Anterior cingulate cortex (tissue), 58 donors: ENCODE measurements around the gene ATP12A.

ENCODE experiments used
- DNase-seq, 58 donors: peaks; one replicate each; lab custom pipeline; 2025; lab: John Stamatoyannopoulos, UW

Gene ATP12A

DNA sequence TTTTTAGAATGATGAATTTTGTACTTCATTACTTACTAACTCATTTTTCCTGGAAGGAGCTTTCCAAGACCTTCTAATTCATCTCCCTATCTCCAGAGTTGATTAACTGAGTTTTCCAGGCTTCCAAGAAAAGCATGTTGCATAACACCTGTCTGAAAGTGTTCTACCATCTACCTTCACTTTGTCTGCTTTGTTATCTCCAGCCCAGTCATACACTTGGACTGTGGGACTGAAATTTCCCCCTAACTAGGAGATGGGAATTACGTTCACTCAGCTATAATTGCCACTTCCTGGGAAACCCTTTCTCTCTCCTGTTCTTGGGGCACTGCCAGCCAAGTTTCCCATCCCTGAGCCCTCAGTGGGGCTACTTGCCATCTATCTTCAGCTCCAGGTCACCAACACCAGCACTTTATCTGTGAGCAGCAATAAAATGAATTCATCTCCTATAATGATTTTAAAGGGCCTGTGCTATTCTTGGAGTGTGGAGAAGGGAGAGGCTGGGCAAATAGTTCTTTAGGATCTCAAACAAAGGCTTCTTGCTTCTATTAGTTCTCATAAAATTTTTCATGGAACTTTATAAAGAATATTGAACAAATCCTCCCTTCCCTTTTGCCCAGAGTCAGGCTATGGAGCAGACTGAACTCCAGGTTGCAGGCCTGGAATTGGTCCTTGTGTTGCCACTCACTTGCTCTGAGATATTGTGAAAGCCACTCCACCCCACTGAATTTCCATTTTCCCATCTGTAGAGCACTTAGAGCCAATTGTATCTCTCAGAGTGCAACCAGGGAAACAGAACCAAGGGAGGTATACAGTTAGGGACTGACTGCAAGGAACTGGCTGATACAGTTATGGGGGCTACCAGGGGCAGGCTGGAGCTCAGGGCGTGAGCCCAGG lies 17.8 kb upstream of the ATP12A start:
- no peak for DNase-seq

DNA sequence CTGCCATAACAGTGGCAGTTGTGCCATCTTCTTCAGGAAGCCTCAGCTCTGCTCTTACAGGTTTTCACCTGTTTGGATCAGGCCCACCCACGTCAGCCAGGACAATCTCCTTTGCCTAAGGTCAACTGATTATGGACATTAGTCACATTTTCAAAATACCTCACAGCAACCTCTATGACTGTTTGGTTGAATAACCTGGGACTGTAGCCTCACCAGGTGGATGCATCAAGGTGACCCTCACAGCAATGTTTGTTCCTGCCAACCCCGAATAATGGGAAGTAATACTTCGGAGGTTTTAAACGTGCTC lies 17.2 kb upstream of the ATP12A start:
- no peak for DNase-seq

DNA sequence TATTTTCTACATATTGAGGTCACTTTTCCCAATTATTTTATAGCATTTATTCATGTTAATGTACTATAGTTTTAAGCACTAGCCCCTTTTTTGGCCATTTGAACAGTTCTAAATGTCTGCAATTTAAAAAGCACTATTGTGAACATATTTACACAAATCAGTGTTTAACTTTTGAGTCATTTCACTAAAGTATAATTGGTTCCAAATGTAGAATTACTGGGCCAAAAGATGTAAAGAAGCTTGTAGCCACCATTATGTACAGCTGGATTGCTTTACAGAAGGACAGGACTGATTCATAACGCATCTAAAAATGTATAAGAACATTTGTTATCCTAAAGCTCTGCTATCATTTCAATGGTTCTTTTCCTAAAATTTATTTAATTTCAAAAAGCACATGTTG lies 16.6 kb upstream of the ATP12A start:
- no peak for DNase-seq

DNA sequence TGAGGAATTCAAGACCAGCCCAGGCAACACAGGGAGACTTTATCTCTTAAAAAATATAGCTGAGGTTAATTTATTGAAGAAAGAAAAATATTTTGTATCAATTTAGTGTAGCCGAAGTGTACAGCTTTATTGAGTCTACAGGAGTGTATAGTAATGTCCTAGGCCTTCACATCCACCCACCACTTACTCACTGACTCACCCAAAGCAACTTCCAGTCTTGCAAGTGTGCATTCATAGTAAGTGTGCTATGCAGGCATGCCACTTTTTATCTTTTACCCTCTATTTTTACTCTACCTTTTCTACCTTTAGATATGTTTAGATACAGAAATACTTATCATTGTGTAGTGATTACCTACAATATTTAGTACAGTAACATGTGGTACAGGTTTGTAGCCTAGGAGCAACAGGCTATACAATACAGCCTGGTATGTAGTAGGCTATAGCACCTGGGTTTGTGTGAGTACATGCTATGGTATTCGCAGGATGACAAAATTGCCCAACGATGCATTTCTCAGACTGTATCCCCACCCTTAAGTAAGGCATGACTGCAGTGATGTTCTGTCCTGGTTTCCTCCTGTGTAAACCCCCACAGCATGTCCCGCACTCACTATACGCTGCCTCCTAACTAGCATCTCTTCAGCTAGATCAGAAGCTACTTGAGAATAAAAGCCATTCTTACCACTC lies 15.3 kb upstream of the ATP12A start:
- no peak for DNase-seq

DNA sequence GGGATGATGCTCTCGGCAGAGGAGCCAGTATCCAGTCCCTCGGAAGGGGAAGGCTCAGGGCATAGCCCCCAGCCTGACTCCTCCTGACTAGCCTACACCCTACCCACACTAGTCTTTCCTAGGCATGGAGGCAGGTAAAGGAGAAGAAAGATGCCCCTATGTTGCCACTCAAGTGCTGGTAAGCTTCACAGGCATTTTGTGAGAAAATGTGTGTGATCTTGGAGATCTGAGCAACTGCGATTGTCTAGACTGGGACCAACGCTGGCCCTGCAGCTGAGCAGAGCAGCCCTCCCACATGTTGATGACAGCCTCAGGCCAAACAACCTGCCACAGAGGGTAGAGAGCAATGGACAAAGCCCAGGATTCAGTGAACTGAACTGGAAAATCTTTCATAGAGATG lies 11.7 kb upstream of the ATP12A start:
- no peak for DNase-seq

DNA sequence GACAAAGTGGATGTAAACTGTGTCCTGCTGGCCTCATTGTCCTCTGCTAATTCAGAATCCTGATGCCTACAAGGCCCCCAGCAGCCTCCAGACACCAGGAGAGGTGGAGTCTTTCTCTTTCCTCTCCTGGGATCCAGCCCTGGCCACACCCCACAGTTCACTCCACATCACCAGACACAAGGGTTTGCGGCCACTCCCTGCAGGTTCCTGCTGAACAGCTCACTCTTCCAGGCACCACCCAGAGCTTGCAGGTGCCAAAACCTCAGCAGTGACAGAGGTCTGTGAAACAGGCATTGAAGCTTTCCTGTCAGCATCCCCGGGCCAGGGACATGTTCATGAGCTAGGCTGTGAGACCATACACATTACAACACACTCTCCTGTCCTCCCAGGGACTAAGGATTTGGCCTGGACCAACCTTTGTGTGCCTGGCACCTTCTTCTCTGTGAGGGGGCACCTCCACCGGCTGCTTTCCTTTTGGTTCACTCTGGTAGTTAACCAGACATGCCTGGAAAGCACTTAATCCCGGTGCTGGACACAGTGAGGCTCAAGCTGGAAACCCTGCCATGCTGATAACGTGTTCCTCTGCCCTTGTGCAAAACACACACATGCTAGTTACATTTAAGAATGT lies 11.1 kb upstream of the ATP12A start:
- no peak for DNase-seq

DNA sequence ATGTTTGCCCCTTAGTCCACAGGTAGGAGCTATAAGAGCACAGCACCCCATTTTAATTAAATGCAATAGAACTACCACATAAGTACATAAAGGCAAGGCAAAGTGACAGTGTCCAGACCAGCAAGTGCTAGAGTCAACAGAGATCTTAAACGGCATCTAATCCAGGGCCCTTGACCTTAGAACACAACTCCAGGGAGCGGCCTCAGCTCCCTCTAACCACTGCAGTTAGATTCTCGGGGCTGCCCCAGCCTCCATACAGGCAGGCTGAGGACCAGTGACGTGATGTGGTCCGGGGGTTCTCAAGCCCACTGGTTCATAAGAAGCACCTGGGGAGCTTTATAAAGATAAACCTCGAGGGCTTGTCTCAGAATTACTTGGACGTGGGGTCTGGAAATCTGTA lies 10.0 kb upstream of the ATP12A start:
- no peak for DNase-seq

DNA sequence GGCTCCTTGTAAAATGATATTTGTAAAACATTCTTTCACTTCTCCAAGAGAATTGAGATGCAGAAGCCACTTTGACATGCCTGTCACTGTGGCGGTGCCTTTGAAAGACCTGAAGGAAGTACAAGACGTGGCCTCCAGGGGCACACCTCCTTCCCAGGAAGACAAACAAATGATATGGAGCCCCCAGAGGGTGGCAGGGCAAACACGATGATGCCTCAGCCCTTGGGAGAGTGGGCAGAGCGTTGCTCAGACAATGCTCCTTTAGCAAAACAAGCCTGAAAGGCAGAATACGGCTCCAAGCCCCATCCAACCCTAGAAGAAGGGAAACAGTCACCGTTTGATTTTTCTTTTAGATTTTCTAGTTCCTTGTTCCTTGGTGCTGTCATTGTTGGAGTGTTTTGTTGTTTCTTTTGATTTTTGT lies 9.2 kb upstream of the ATP12A start:
- no peak for DNase-seq

DNA sequence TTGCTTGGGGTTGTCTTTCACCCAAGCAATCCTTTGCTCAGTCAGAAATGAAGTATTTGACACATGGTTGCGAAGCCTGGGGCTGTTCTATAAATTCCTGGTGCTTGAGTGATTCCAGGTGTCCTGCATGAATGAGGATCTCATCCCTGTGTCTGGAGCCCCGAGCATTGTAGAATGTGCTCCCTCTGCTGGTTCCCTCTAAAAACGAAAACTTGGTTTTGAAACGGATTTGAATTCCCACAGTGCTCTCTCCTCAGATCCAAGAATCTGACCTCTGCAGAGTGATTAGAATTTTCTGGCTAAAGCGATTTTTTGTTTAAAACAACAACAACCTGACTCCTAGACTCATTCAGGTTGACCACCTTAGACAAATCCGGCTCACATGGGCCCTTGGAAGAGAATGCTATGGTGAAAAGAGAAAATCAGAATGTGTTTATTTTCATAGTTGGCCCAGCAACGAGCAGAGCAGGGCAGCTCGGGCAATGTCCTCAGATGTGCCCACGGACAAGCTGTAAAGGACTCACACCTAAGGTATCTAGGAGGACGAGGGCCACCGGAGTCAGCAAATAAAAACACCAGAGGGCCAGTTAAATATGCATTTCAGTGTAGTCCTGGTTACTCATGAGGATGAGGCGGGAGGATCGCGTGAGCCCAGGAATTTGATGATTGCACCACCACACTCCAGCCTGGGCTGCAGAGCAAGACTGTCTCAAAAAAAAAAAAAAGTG lies 8.7 kb upstream of the ATP12A start:
- peak in 14 of 58 donors; percentile 3 to 59 (median 11) for DNase-seq

DNA sequence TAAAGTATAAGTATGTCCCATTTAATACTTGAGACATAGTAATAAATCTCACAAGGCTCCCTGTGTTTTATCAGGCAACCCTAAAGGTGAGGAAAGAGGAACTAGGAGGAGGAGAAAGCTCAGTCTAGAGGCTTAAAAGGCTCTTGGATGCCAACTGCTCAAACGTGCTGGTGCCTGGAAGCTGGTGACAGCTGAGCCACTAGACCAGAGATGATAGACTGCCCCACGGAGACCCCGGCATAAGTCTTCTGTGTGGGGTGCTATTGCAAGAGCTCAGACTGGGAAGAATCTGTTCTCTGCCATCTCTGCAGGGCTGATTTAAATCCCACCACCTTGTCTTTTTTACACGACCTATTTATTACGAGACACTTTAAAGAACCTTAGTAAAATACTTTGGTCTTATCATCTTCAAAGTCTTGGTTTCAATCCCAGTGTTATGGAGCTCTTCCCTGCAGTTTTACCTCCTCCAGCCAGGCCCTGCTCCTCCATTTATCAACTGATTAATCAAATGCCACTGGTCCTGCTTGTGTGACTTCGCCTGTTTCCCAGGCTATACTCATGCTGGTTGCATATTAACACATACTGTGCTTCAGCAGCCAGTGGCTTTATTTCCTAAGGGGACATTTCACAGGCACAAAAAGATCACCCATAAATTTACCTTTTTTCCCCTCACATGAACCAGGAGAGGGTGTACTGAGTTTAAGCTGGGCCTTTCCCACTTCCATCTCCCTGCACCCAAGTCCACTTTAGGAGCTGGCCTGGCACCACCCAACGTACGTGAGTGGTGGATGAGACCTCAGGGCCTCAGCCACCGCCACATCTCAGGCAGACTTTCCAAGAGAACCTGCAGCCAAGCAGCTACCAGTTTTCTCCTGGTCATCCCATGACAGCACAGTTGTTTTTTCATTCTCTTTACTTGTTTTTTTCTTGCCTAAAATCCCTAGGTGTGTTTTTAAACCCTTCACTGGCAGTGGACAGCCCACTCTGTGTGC lies 7.8 kb upstream of the ATP12A start:
- no peak for DNase-seq

DNA sequence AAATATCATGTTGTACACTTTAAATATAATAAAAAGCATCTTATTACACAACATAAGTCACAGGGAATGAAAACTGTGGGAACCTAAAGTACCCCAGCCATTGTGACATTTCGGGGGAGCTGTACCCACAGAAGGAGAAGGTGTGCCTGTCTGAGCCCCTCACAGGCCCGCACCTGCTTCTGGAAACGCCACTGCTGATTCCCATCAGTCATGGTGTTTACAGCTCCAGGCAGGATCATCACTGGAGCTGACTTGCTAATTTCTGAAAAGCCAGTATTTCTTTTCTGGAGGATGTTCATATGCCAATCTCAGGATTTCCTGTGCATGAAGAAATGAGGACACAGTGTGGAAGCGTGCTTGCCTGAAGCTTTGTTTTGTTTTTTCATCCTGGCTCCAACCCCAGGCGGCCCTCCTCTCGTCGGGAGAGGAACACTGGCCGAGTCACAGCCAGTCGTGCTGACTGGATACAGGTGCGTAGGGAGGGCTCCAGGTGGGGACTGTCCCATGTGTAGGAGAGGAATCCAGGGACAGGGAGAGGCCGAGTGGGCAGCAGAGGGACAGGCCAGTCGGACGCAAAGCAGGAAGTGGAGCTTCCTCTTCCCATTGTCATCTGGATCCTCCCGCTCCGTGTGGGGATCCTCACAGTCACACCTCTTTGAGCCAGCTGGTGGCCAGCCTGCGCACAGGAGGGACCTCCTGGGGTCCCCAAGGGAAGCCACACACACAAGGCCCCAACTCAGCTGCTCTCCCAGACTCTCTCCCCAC lies 4.2 kb upstream of the ATP12A start:
- DNase-seq: no peak

DNA sequence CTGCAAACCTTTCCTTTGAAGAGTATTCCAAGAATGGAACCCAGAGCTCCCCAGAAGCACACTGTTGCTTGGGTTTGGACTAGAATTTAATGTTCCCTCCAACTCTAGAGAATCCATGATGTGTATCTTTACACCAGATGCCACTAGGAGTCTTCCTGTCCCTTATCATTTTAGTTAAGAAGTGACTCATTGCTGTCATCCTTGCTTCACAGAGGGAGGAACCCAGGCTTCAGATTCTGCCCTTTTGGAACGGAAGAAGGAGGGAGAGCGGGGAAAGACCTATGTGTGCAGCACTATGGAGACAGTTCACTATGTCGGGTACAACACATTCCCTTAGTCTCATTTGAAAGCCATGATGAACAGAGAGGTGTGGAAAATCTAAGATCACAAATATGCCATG lies 2.1 kb upstream of the ATP12A start:
- no peak for DNase-seq

DNA sequence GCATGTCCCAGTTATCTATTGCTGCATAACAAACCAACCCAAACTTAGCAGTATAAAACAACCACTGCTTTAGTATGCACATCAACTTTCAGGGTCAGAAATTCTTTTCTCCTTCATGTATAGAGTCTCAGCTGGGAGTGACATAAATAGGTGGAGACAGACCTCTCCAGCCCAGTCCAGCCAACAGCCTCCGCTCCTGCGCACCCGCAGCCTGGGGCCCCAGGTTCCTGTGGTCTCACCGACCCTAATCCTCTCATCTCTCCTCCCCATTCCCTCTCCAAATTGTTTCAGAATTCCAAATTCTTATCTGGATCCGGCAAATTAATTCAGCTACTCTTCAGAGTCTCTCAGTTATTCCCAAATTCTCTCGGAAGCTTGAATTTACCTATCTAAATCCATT lies 522 bp upstream of the ATP12A start:
- DNase-seq: no peak

DNA sequence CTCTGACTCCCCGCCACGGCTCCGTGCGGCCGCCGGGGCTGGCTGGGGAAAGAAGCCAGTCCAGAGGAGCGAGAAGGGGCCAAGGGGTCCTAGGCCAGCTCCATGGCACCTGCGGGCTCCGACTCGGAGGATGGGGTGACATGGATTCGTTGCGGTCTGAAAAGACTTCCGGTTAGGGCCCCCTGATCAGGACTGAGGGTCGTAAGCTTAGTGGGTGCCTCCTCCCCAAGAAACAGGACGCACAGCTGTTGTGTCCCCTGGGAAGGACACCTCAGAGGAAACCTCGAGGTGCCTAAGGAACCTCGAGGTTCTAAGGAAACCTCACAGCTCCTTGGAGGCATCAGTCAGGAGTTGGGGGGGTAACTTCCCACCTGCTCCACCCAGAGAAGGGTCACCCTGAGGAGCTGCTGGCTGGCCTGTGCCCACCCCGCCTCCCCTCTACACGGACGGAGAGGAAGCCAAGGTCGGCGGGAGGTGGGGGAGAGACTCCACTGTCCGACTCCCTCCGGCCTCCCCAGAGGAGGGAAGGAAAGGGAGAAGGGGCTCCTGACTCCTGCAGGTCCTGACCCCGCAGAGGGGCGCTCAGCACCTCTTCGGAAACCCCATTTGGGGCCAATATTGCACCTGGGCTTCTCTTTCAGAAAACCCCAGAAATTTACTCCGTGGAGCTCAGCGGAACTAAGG lies 855 bp downstream of the ATP12A start:
- DNase-seq: no peak

DNA sequence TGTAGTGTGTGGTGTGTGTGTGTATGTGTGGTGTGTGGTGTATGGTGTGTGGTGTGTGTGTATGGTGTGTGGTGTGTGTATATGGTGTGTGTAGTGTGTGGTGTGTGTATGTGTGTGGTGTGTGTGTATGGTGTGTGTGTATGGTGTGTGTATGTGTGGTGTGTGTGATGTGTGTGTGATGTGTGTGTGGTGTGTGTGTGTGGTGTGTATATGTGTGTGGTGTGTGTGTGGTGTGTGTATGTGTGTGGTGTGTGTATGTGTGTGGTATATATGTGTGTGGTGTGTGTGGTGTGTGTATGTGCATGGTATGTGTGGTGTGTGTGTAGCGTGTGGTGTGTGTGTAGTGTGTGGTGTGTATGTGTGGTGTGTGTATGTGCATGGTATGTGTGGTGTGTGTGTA lies 1.7 kb downstream of the ATP12A start:
- no peak for DNase-seq

DNA sequence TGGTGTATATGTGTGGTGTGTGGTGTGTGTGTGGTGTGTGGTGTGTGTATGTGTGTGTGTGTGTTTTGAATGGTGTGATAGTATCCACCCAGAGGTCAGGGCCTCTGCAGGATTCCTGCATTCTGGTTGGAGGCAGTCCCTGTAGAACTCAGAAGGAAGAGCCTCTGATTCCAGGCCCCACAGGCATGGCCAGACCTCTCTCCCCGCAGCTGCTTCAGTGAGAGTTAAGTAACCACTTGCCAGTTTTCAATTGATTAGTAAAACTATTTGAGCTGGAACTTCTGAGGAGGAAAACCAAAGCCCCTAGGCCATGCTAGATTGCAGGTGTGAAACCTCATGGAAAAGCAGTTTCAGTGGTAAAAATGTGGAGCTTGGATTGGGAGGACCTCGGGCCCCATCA lies 2.1 kb downstream of the ATP12A start:
- DNase-seq: no peak

DNA sequence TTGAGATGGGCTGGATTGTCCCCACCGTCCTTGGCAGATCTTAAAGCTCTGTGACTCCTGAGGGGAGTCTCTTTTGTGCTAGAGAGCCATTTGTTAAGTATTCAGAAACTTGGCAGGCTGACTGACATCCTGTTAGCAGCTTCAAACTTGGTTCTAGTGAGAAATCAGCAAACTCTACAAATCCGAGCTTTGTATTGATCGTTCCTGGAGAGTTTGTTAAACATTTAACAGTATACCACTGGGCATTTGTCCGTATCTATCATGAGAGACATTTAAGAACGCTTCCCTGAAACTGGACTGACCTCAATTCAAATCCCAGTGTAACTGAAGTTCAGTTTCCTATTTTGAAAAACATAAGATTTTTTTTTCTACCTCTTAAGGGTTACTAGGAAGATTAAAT lies 3.1 kb downstream of the ATP12A start:
- DNase-seq: no peak

DNA sequence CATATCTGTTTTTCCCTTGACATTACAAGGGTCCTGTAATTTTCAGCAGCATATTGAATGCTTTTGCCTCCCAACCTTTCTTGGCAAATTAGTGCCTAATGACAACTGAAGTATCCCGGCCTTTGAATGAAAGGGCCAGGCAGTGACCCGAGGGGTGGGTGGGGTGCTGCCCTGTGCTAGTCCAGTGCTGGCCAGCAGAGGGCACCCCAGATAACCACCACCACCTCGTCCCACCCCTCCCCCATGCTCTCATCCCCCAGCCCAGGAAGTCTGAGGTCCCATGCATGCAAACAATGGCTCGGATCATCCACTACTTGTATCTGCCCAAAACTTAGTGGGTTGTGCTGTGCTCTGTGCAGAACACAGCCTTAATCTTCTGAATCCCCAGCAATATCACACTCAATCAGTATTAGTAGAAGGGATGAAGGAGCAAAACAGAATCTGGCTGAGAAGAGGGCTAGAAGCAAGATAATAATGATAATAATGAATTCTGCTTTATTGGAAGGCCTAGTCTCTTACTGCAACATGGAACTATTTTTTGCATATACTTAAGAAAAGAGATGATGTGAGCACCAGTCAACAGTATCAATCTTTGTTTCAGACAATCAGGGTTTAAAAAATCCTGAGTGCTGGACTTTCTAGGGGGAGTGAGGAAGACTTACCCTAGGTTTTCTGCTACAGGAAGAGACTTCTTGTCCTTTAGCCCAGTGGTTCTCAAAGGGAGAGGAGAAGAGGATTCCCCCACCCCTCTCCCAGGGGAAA lies 3.8 kb downstream of the ATP12A start:
- DNase-seq: peak in 37 of 58 donors; percentile 5 to 66 (median 21)
